CD4-positive, alpha-beta T cell treated with Interleukin-6 for 4 hours (primary cell): Measurements from ENCODE around the gene TRIM40.
A peak's percentile ranks its signal among the peaks of the same experiment; 100 is the strongest.
"Not testable (repeated sequence)": the region's sequence is repeated elsewhere in the genome, so short reads cannot be mapped to it uniquely, and the experiment has no call there.

Experiments
- DNase-seq: peaks from one replicate; pipeline ENCODE4 v3.0.0-alpha.2; 2020; ENCODE audit warnings: mixed read lengths

The TRIM40 gene

DNA sequence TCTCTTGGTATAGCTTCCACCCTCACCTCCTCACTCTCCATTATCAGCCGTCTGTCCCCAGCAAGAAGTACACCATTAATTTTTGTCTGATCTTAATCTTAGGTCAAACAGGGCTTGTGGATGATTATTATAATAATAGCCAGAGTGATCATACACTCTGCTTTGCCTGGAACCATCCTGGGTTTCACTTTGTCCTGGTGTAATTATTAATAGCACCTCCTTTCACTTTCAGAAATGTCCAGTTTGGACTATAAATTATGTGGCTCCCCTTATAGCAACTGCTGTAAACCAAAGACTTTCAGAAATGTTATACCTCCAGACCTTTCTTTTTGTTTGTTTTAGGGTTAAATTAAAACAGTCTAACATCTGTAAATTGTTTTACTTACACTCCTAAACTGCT, 22.1 kb upstream of the TRIM40 start:
- DNase-seq, result no peak

DNA sequence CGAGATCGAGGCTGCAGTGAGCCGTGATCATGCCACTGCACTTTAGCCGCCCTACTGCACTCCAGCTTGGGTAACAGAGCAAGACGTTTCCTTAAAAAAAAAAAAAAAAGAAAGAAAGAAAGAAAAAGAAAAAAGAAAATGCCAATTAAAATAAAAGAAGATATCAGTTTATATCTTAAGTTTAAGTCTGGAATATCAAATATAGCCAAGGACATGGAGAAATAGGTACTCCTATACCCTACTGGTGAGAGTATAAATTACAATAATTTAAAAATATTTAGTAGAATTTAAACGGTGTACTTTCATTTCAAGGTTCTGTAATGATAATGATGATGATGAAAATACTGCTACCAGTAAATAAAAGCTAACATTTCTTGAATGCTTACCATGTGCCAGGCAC, 19.2 kb upstream of the TRIM40 start:
- no peak for DNase-seq

DNA sequence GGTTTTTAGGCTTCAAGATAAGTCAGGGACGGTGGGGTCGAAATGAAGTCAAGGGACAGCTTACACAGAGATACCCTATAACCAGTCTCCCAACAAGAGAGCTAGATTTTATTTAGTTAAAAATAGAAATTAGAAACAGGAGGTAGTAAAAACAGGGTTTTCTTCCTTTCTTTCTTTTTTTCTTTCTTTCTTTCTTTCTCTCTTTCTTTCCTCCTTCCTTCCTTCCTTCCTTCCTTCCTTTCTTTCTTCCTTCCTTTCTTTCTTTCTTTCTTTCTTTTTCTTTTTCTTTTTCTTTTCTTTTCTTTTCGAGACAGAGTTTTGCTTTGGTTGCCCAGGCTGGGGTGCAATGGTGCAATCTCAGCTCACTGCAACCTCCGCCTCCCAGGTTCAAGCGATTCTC, 17.2 kb upstream of the TRIM40 start:
- not testable (repeated sequence) for DNase-seq

DNA sequence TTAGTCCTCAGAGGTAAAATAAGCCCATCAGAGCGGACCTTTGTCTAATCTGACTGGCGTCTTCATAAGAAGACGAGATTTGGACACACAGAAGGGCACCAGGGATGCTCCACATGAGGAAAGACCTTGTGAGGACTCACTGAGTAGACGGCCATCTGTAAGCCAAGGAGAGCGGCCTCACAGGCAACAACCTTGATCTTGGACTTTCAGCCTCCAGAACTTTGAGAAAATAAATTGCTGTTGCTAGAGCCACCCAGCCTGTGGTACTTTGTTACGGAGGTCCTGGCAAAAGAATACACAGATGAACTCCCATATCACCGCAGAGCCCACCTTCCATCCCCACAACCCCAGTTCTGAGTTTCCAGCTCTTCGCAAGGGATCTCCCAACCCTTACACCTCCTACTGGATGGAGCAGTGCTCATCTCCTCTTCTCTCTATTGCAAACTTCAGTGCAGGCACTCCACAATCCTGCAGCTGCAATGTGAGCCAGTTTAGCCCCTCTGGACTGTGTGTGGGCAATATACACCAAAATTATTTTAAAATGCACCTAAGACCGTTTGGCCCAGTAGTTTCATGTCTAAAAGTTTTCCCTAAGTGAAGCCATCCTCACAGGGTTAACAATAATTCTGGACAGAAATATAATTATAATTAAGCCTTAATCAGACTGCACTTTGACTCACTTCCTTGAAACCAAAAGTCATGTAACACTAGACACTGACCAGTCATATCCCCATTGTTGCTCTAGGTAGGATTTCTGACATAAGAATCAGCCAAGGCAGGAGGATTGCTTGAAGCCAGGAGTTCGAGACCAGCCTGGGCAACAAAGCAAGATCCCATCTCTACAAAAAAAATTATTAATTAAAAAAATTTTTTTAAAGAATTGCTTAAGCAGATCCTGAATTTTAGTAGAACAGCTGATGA, 14.2 kb upstream of the TRIM40 start:
- no peak for DNase-seq

DNA sequence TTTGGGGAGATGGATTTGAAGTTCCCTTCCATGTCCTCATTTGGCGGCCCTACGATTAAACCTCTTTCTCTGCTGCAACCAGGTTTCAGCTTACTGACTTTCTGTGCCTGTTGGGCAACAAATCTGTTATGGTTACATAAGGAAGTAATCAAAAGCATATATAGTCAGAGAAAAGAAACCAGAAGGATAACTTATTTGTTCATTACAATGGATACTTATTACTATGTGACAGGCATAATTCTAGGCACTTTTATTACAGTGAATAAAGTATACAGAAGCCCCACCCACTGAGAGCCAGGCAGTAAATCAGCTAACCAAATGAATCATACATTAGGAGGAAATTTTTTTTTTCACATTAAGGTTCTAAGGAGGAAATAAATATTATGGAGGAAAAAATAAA, 13.4 kb upstream of the TRIM40 start:
- no peak for DNase-seq

DNA sequence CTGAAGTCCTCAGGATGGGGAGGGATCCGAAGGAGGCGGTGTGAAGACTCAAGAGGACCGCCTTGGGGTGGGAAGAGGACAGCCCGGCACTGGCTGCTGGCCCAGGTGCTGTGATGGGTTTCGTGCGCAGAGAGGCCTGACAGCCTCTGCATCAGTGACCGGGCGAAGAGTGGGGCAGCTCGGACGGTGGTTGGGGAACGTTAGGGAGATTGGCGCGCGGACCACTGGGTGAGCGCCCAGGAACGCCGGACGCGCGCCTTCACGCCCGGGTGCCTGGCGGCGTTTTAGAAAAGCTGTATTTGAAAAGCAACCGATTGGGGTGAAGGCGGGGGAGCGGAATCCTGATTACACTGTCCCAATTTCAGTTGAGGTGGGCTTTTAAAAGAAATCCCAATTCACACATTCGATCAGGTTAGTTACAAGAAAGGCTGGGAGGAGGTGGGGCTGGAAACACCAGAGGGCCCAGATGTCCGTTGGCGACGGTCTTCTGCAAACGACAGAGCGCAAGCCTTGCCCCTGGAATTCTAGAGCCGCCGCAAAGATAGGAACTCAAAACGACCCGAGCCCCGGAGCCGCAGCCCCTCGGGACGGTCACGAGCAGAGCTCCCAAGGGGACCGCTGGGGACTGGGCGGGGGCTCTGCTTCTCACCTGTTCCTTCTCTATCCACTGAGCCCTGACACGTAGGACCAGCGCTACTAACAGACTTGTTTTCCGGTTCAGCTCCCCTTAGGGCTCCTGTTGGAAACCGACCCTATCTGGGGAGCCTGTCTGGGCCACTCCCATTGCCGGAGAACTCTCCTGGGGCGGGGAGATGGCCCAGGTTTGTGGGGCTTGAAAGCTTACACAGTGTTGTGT, 8.5 kb upstream of the TRIM40 start:
- no peak for DNase-seq

DNA sequence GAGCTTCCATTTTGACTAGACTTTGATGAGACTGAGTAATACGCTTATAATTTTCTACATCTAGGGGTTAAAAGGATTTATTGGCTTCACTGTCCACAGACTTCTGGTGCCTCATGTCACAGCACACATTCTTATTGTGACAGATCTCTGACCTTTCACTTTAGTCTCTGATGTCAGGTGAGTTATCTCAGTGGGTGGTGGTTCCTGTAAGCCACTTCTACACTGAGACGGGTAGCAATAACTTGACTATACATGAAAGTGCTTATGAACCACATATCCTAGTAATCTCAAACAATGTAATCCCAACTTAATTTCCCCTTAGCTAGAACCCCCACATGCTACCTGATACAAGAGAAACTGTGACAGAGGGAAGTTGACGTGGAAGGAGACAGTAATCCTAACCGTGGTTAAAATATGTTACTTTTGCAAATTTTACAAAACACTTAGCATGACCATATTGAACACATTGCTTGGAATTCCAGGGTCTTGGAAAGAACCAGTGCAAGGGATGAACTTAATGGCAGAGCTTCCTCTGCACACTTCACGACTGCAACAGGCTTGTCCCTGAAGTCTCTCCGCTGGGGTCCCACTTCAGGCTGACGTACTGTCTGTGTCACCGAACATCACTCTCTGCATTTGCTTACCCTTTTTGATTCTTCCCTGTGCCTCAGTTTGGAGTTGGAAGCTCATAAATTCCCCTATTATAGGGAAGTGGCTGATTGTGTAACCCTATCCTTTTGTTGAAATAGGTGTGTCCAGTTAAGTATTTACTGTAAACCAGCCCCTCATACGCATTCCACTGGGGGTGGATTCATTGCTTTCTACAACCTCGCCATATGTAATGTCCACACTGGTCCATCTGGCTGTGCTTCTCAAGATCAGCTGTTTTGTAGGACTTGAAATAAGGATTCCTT, 6.4 kb upstream of the TRIM40 start:
- no peak for DNase-seq

DNA sequence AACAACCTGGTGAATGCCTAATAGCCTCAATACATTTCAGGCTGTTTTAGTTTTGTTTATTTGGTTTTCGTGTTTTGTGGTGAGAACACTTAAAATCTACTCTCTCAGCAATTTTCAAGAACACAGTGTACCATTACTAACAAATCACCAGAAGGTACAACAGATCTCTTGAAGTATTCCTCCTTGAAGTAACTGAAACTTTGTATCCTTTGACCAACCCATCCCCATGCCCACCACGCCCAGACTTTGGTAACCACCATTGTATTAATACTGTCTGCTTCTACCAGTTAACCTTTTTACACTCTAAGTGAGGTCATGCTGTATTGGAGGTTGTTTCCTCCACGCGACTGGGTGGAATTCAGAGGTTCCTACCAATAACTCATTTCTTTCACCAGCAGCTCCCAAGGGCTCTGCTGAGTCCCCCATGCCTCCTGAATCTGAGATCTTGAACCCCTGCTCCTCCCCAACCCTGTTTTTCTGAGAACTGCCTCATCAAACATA, 5.7 kb upstream of the TRIM40 start:
- no peak for DNase-seq

DNA sequence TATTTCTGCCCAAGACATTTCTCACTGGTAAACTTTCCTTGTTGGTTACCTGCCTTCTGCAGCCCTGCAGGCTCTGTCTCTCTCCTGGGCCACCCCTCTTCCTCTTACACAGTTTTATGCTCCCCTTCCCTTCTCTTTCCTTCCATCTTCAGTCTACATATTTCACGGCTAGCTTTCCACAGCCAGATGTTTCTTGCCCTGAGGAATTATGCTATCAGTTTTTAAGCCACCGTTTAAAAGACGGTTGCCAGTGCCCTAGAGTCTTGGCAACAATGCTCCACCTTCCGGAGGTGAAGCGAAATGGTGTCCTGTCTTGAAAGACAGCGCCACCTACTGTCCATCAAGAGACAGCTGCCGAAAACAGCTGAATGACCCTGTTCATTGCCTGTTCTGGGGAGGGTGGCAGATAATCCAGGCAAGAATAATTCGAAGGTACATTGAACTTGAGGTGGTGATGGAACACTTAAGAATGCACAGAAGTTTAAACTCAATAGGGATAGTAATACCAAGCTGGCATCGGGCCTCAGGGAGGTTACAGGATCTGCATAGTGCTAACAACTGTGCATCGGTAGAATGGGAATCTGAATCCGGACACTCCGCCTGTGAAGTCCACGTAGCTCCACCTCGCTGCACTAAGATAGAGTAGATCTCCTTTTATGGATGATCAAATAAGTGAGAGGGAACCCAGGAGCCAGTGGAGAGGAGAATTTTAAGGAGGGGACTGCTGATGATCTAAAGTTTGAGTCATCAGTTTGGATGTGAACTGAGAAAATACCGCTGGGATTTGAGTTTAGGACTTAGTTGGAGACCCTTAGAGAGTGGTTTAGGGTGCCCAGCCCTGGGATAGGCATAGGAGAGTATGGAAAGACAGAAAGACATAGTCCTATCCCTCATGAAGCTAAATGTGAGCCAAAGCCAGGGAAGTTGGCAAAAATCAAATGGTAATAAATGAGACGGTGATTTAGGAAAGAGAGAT, 4.8 kb upstream of the TRIM40 start:
- peak; percentile 74 for DNase-seq

DNA sequence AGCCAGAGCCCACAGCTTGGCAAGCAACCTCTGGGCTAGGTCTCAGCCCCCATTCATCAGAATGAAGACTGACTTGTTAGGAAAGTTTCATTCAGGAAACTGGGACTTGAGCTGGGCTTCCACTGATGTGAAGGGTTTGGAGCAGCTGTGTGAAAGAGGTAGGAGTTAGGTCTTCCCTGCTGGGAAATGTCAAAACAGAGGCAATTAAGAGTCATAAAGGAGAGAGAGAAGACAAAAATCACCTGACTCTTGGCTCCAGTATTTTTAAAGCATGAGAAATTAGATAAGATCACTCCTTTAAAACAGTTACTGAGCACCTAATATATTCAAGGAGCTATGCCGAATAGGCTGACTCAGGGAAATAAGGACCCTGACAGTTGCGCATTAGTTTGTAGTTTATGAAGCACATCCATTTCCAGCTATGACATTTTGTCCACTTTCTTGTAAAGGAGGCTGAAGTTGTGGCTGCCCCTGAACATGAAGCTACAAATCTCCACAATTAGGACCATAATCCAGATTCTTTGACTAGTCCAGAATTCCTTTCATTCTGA, 3.9 kb upstream of the TRIM40 start:
- DNase-seq, result no peak

DNA sequence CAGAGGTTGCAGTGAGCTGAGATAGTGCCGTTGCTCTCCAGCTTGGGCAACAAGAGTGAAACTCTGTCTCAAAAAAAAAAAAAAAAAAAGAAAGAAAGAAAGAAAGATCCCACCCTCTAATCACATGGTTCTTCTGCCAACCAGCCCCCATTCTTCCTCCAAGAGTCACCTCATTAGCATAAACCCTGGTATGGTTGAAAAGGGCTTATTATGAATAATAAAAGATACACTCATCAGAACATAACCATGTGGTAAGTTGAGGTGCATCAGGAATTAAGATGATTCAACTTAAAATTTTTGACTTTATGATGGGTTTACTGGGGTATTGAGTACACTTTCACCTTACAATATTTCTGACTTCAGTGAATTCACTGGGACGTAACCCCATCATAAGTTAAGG, 793 bp upstream of the TRIM40 start:
- no peak for DNase-seq

DNA sequence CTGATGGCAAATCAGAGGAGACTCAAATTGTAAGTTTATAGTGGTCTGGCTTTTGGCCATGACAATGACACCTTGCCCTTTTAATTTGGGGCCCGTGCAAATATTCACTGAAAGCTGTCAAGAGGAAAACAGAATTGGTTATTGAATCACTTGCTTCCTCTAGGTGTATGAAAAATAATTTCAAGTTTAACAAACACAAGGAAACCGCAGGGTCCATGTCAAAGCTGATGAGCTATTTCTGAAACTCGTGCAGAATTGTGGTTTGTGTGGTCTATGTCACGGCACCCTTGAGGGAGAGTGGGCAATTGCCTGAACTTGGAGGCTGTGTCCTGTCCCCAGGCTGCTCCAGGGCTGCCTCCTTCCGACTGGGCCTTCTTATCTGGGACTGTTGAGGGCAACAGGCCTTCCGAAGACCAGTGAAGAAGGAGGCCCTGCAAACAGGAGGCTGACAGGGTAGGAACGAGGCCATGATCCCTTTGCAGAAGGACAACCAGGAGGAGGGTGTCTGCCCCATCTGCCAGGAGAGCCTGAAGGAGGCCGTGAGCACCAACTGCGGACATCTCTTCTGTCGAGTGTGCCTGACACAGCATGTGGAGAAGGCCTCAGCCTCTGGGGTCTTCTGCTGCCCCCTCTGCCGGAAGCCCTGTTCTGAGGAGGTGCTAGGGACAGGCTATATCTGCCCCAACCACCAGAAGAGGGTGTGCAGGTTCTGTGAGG, 788 bp downstream of the TRIM40 start:
- DNase-seq, result no peak

DNA sequence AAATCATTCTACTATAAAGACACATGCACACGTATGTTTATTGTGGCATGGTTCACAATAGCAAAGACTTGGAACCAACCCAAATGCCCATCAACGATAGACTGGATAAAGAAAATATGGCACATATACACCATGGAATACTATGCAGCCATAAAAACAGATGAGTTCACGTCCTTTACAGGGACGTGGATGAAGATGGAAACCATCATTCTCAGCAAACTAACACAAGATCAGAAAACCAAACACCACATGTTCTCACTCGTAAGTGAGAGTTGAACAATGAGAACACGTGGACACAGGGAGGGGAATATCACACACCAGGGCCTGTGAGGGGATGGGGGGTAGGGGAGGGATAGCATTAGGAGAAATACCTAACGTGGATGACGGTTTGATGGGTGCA, 4.3 kb downstream of the TRIM40 start:
- not testable (repeated sequence) for DNase-seq

DNA sequence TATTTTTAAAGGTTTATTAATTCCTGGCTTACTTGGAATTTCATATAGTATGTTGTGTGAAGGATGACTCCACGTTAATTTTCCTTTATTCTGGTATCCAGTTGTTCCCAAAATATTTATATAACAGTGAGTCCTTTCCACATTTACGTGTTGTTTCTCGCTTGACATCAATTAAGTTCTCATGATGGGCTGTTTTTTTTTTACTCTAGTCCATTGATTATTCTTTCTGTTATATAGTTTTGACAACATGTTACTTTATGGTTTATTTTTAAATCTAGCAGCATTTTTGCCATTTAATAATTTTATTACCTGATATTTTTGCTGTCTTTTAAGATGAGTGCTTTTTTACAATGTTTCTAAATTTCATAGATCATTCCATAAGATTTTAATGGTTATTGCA, 6.7 kb downstream of the TRIM40 start:
- DNase-seq, result no peak

DNA sequence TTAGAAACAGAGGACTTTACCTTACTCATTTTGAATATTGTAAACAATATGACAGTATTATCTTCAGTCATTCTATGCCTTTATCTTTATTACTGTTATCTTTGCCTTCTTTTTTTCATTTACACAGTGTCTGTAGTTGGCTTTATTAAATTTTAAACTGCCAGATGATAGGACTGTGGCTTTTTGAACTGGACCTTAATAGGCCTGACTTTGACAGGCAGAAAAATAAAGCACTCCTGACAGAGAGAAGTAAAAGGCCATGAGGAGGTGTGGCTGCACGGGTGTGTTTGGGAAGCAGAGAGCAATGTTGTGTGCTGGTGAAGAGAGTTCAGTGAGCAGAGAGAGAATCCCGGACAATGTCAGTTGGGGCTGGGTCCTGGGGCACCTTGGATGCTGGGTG, 7.8 kb downstream of the TRIM40 start:
- DNase-seq, result no peak

DNA sequence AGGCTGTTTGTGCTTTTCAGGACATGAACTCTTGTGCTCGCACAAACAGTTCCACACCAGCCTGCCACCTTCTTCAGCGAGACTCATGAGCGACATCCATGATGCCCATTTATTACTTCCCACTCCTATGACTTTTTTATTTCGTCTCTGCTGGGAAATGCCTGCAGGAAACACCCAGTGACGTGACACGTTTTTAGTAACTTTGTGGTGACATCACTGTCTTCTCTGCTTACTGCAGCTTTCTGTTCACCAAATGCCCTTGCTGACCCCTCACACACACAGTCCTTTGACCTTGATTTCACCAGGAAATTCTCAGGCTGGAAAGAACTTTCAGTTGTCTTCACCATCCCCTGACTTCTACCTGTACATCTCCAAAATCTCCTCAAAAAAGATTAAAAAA, 8.9 kb downstream of the TRIM40 start:
- no peak for DNase-seq

DNA sequence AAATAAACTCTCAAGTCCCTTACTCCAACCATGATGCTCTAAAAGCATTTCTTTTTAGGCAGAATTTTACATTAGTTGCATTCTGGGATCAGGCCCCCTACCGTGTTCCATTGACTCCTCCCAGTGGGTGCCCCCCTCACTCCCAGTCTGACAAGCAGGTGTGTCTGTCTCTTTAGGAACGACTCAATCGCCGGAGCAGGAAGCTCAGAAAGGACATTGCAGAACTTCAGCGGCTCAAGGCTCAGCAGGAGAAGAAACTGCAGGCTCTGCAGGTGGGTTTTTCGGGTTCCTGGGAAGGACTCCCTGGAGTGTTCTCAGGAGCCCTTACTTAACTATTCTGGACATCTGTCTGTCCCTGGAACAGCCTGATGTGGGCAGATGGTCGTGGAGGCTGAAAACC, 9.9 kb downstream of the TRIM40 start:
- DNase-seq, result no peak

DNA sequence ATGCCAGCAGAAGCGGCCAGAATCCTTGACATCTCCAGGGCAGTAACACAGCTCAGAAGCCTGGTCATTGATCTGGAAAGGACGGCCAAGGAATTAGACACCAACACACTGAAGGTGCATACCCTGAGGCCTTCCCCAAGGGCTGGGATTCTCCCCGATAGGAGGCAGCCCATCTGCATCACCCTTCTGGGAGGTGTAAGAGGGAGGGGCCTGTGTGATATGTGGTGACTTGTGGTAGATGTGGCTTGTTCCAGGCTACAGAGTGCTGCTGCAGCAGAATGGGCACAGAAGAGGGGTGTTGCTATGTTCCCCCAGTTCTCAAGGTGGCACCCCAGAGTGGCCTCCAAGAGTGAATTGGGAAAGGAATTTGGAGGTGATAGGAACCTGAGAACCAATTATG, 11.2 kb downstream of the TRIM40 start:
- DNase-seq, result no peak

DNA sequence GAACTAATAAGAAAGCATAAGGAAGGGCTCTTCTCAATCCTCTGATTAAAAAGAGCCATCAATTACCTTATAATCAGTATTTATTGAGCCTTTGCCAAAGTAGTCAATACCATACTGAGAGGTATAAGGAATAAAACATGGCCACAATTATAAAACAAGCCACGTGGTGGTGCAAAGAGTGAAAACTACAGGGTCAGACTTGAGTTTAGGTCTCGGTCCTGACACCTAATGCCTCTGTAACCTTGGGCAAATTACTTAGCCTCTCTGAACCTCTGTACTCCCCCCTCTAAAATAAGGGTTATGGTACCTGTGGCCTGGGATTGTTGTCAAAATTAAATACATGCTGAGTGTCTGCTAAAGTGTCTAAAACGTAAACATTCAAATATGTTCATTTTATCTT, 13.3 kb downstream of the TRIM40 start:
- DNase-seq, result no peak

DNA sequence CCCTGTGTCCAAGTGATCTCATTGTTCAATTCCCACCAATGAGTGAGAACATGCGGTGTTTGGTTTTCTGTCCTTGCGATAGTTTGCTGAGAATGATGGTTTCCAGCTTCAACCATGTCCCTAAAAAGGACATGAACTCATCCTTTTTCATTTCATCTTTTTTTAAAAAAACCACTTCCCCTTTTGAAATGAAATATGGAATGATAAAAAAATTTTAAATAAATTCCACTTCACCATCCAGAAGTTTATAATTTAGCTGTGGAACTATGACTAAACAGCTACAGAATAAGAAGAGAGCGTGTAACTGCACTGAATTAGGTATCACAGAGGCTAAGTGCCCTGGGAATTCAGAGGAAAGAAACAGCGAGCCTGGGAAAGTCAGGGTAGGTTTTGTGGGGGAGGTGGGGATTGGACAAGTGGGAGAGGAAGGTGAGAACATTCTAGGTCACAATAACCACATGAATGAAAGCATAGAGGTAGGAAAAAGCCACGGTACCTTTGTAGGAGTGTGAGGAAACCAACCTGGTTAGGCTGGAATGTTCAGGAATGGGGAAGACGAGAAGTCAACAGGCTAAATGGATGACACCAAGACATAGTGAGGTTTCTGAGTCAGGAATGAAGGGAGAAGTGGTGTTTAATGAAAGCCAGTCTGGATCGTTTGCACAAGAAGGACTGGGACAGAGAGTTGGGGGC, 14.1 kb downstream of the TRIM40 start:
- no peak for DNase-seq
